ENCODE data around the gene CELF4. TPM values are rescaled to one million over a fixed set of nuclear protein-coding genes. Genes with fewer than 3 reads are reported as not detected.

Gene CELF4
- polyA plus RNA-seq, 1 experiment: not detected

GRCh38 chr18:37487400-37487867 lies 78.2 kb downstream of the CELF4 start:
- Histone ChIP-seq H3K27me3 (ENCODE audit: control insufficient read depth, insufficient read depth, low read length) (peaks cover 34% of the 10 kb centered on the region), H3K27ac (ENCODE audit: low read depth, low read length) (no peak overlapping the region), H3K9me3 (ENCODE audit: control insufficient read depth, insufficient read depth, low read length) (no peaks in the 10 kb centered on the region), H3K4me3 (ENCODE audit: low read depth, low read length) (no peak overlapping the region)
- DNase-seq (ENCODE audit: low read depth, low spot score): no peak
- TF ChIP-seq CTCF (IDR thresholded peaks at IDR 0.05; ENCODE audit: low read depth, low read length): no peak
- CTCF ChIA-PET: no interaction called here
- POLR2A ChIA-PET: no interaction called here

DNA sequence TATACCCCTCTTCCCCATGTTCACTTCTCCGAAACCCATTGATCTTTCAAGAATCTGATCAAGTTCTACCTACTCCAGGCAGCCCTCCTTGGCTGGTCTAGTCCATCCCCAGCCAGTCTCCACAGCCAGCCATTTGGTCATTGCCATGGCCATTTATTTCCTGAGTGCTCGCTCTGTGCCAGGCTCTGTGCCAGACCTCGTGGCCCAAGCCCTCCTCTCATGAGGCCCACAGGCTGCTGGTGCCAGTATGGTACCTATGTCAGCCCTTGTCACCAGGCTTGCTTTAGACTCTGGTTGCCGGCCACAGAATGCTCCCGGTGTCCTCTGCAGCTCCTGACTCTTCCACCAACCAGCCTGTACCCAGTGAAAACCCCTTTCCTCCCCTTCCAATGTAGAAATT lies 78.8 kb downstream of the CELF4 start:
- POLR2A ChIA-PET: no interaction called here
- TF ChIP-seq CTCF (IDR thresholded peaks at IDR 0.05; ENCODE audit: low read depth, low read length): no peak
- H3K27me3 ChIP-seq (ENCODE audit: control insufficient read depth, insufficient read depth, low read length): peaks cover 34% of the 10 kb centered on the region
- CTCF ChIA-PET: no interaction called here
- H3K9me3 ChIP-seq (ENCODE audit: control insufficient read depth, insufficient read depth, low read length): no peaks in the 10 kb centered on the region
- no peak overlapping the region for H3K4me3 ChIP-seq (ENCODE audit: low read depth, low read length)
- DNase-seq (ENCODE audit: low read depth, low spot score): no peak
- no peak overlapping the region for H3K27ac ChIP-seq (ENCODE audit: low read depth, low read length)

- no peak overlapping the region for H3K4me3 ChIP-seq (ENCODE audit: low read depth, low read length)
- POLR2A ChIA-PET: no interaction called here
- TF ChIP-seq CTCF (IDR thresholded peaks at IDR 0.05; ENCODE audit: low read depth, low read length): no peak
- no peak for DNase-seq (ENCODE audit: low read depth, low spot score)
- no peak overlapping the region for H3K27ac ChIP-seq (ENCODE audit: low read depth, low read length)
- no peaks in the 10 kb centered on the region for H3K9me3 ChIP-seq (ENCODE audit: control insufficient read depth, insufficient read depth, low read length)
- CTCF ChIA-PET: interaction anchor here (0.7 to 0.8 kb wide), 2 partner anchors 8 to 37 kb away, joined by 3 to 5 read pairs; no protein-coding TSS in a partner anchor
- H3K27me3 ChIP-seq (ENCODE audit: control insufficient read depth, insufficient read depth, low read length): peaks cover 34% of the 10 kb centered on the region
Measured at GRCh38 chr18:37484983-37485834, 80.4 kb downstream of the CELF4 start.

DNA sequence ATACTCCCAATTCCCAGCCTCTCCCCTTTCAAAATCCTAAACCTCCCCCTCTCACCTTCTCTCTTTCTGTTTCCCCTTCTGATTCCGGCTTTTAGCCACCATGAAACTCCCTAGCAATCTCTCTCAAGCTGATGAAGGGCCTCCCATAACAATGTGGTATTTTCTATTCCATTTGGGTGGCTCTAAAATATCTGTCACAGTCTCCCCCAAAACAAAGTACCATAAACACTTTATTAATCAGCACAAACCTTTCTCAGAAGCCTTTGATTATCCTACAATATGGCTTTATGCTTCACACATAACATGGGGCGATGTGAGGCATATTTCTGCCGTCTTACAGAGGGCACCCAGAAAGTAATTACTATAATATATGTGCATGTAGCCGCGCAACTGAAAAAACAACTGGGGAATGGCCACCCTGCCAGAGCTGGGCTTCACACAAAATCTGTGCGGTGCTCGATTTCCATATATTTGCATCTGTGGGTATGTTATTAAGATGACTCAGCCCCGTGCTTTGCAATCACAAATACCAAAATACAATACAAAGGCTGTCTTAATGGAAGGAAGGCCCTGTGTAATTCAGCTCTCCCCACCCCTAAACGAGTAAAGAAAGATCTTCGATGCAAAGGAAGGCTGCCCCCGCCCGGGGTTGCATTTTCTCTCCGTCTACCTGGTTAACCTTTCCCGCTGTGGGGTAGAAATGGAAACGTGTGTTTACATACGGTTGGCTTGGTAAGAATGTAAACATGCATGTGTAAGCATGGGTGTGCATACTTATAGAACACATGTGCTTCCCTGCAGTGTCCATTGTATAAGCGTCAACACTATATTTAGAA lies 81.4 kb downstream of the CELF4 start:
- ChIA-PET POLR2A (no interaction called here), CTCF (no interaction called here)
- no peak for TF ChIP-seq CTCF (IDR thresholded peaks at IDR 0.05; ENCODE audit: low read depth, low read length)

More for the DNA sequence above, 81.4 kb downstream of the CELF4 start:
- no peak for DNase-seq (ENCODE audit: low read depth, low spot score)
- H3K4me3 ChIP-seq (ENCODE audit: low read depth, low read length): no peak overlapping the region
- H3K27me3 ChIP-seq (ENCODE audit: control insufficient read depth, insufficient read depth, low read length): peaks cover 28% of the 10 kb centered on the region
- no peaks in the 10 kb centered on the region for H3K9me3 ChIP-seq (ENCODE audit: control insufficient read depth, insufficient read depth, low read length)
- H3K27ac ChIP-seq (ENCODE audit: low read depth, low read length): no peak overlapping the region

All from AG04450 (cell line).